ENCODE data around the gene MACROD1.

DNA sequence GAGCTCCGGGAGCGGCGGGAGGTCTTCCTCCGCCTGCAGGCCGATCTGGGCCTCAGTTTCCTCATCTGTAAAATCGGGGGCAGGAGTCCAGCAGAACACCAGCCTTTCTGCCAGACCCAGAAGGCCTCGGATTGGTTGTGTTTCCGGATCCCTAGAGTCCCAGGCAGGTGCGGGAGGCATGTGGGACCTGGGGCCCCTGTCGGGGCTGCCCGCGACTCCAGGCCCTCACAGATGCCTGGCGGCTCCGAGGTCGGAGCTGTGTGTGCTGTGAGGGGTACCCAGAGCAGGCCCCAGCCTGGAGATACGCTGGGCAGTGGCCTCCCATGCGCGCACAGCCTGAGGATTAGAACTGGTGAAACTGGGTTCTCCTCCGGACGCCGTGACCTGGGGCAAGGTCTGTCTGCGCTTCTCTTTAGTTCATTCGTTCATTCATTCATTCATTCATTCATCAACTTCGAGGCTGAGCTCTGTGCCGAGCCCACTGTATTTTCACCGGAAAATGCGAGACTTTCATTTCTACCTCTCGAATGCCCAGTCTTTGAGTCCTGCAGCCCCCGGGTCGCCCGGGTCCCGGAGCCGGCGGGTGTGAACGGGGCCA is 105.6 kb downstream of the MACROD1 start:
- TF ChIP-seq, protein P1, sequence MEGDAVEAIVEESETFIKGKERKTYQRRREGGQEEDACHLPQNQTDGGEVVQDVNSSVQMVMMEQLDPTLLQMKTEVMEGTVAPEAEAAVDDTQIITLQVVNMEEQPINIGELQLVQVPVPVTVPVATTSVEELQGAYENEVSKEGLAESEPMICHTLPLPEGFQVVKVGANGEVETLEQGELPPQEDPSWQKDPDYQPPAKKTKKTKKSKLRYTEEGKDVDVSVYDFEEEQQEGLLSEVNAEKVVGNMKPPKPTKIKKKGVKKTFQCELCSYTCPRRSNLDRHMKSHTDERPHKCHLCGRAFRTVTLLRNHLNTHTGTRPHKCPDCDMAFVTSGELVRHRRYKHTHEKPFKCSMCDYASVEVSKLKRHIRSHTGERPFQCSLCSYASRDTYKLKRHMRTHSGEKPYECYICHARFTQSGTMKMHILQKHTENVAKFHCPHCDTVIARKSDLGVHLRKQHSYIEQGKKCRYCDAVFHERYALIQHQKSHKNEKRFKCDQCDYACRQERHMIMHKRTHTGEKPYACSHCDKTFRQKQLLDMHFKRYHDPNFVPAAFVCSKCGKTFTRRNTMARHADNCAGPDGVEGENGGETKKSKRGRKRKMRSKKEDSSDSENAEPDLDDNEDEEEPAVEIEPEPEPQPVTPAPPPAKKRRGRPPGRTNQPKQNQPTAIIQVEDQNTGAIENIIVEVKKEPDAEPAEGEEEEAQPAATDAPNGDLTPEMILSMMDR (IDR thresholded peaks at IDR 0.05): no peak
- TF ChIP-seq EZH2 (IDR thresholded peaks at IDR 0.05; ENCODE audit: borderline replicate concordance, insufficient read depth, low read depth, low read length, poor library complexity, severe bottlenecking): no peak

Data from B cell (primary cell).